GM18858 (cell line): ENCODE results near the gene GABRG3.

Experiments used
- ATAC-seq: cut with Tn5 transposase; IDR thresholded peaks from one replicate; pipeline ENCODE4 v1.9.1; 2021; ENCODE audit not compliant: unreplicated experiment

Gene GABRG3

GRCh38 chr15:27486683-27487647 lies 516.0 kb downstream of the GABRG3 start:
- ATAC-seq, result no peak

- ATAC-seq, result no peak
Observed at GRCh38 chr15:27487846-27488245, 516.9 kb downstream of the GABRG3 start.

- ATAC-seq, result no peak
Observed at GRCh38 chr15:27490867-27491595, 520.0 kb downstream of the GABRG3 start.

GRCh38 chr15:27491666-27492621 lies 521.0 kb downstream of the GABRG3 start:
- ATAC-seq, result no peak

GRCh38 chr15:27495963-27496459 lies 525.0 kb downstream of the GABRG3 start:
- ATAC-seq, result no peak

- ATAC-seq, result no peak
Observed at GRCh38 chr15:27498700-27499099, 527.7 kb downstream of the GABRG3 start.

GRCh38 chr15:27499191-27499590 lies 528.2 kb downstream of the GABRG3 start:
- no peak for ATAC-seq

DNA sequence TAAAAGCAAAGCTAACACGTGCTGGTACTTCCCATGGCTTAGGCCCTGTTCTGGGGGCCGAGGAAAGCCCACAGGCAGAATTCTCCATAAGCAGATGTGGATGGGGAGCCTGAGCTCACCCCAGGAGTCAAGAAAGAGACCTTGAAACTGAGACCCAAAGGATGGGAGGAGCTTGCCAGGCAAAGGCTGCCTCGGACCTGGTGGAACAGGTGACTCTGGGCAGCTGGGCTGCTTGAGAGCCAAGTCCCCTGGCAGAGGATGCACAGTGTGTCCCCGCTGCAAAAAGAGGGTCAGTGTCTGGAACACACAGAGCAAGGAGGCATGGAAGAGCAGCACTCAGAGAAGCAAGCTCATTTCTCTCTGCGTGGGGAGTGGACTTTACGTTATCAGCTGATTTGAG lies 528.7 kb downstream of the GABRG3 start:
- ATAC-seq, result no peak

DNA sequence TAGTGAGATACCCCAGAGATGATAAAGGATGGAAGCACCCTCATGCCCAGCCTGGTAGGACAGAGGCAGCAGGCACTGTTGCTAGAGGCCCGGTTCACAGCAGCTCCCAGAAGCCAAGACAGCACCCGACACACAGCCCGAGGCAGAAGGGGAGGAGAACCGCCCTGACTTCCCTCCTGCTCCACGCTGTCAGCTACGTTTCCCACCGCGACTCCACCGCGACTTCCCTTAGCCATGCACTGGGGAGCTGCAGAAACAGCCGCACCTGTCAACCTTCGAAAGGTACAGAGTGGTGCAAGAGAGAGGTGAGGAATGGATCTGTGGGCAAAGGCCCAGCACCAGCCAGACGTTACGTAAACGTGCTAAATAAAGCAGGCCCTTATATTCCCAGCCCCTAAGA lies 529.2 kb downstream of the GABRG3 start:
- ATAC-seq, result no peak

GRCh38 chr15:27506752-27507151 lies 535.8 kb downstream of the GABRG3 start:
- ATAC-seq, result no peak

DNA sequence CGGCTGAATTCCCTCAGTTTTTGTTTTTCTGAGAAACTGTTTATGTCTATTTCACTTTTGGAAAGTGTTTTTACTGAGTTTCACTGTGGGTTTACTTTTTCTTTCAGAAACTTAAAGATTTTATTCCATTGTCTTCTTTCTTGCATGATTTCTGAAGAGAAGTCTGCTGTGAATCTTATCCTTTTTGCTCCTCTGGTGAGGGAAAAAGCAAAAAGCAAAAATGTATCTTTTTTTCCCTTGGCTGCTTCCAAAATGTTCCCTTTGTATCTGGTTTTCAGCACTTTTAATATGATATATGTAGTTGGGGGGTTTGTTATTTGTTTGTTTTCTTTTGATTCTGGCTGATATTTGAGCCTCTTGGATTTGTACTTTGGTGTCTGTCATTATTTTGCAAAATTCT lies 538.0 kb downstream of the GABRG3 start:
- ATAC-seq, result no peak

DNA sequence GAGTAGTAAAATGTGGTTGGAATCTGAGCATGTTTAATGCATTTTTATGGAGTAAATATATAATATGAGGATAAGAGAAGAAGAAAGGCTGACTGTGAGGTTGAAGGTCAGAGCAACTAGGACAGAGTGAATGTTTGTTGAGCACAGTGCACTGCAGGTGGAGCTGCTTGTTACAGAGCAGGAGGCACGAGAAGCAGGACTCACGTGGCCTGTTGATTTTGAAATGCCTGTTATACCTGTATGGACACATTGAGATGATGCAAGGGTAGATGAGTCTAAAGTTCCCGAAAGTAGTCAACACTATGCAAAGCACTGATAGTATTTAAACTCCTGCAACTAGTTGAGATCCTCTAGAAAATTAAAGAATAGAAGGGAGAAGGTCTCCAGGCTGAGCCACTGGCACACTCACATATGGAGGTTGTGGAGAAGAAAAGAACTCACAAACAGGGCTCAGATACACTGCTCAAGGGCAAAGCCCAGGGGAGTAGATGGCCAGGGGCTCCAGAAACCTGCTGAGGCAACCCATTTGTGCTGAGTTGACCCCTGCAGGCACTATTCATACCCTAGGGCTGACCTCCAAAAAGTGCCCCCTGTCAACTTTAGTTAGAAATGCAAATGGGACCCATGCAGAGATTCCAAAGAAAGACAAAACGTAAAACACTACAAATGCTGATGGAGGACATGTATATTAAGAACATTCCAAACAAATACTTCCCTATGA lies 541.5 kb downstream of the GABRG3 start:
- ATAC-seq, result no peak

DNA sequence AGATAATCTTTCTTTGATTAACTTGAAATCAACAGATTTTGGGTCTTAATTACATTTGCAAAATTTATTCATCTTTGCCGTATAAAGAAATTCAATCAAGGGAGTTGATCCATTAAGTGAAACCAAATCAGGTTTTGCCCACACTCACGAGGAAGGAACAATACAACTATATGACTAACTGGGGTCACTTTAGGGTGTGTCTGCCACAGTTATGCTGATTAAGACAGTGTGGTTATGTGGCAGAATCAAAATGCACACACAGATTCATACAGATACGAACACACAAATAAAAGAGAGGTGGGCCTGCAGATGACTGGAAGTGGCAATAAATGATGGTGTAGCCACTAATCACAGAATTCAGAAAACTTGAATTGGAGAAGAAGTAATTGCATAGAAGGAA lies 543.5 kb downstream of the GABRG3 start:
- no peak for ATAC-seq

- no peak for ATAC-seq
Observed at GRCh38 chr15:27527490-27528067, 556.6 kb downstream of the GABRG3 start.

DNA sequence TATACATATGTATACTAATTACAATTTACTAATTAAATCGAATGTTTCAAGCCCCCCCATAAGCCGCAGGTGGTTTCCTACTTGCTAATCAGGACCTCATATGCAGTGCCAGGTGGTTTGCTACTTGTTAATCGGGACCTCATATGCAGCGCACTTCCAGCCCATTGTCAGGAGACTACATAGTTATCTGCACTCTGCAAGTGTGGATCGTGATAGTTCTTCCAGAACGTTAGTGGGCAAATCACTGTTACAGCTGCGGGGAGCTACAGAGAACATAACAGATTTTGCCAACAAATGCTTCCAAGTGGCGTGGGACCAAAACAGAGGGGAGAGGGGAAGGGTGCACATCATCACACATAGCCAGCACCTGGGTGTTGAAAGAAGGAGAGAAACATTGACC lies 558.4 kb downstream of the GABRG3 start:
- ATAC-seq, result no peak

DNA sequence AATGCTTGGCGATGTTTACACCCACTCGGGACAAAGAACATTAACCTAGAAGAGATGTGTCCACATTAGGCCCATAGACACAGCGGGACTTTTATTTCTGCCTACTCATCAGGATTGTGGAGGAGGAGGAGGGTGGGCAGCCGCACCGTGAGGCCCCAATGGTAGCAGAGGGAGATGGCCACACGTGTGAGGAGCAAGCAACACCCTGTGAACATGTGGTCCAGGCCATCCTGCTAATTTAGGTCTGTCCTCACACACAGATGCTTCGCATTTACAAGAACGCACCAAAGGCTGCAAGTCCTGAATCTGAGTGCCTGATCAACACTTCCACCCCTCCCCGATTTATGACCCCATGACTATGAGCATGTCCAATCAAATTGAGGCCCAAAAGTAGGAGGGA lies 560.0 kb downstream of the GABRG3 start:
- no peak for ATAC-seq

DNA sequence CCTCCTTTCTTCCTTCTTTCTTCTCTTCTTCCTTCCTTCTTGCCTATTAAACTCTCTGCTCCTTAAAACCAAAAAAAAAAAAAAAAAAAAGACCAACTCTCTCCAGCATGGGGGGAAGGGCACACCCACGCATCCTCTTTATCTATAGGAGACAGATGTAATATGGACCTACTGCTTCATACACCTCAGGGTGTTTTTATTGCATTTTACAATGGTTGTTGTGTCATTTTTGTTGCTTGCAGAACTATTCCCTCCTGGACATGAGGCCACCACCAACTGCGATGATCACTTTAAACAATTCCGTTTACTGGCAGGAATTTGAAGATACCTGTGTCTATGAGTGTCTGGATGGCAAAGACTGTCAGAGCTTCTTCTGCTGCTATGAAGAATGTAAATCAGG lies 561.4 kb downstream of the GABRG3 start:
- ATAC-seq, result no peak

GRCh38 chr15:27535445-27536129 lies 564.6 kb downstream of the GABRG3 start:
- no peak for ATAC-seq

DNA sequence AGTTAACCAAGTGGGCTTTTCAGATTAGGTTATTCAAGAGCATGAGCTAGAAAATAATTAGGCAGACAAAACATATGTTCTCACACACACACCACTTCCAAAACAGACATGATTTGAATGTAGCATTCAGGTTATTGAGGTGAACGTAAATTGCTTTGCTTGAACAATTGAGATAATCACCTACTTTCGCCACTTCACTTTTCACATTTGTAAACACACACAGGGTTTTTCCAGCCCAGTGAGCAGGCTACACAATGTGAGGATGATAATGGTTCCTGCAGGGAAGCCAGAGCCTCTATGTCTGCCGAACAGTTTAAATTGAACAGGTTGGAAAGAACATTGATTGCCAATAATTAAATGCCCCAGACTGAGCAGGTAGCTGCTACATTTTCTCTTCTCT lies 567.3 kb downstream of the GABRG3 start:
- ATAC-seq, result no peak
